Transverse colon (tissue), 4 donors: ENCODE results near the gene HMCN1.
"Not testable (repeated sequence)": the region's sequence is repeated elsewhere in the genome, so short reads cannot be mapped to it uniquely, and the experiment has no call there.

Experiments
- CTCF ChIP-seq, 5 experiments: fragments of 200-600 bp in 3 of 5; fragments of 450-650 bp in 2 of 5; sonication (generic) in 3 of 5; IDR thresholded peaks; 1 replicate in 2 of 5; 2 replicates in 3 of 5; pipeline ENCODE4 v1.5.1; 2016 to 2017; ENCODE audit warnings: antibody characterized with exemption in 5 of 5, inconsistent platforms in 3 of 5, mild to moderate bottlenecking in 2 of 5, moderate library complexity in 1 of 5
- EP300 ChIP-seq: sonication (generic); formaldehyde crosslinking; IDR thresholded peaks from one replicate; pipeline ENCODE4 v1.6.1; 2017; ENCODE audit warnings: antibody characterized with exemption, low read depth
- POLR2A ChIP-seq: fragments of 450-650 bp; IDR thresholded peaks from one replicate; pipeline ENCODE4 v1.6.1; 2016; ENCODE audit warnings: antibody characterized with exemption, mild to moderate bottlenecking, moderate library complexity
- POLR2AphosphoS5 ChIP-seq, 3 donors: sonication (generic); formaldehyde crosslinking; IDR thresholded peaks; one replicate each; pipeline ENCODE4 v1.6.1; 2016; ENCODE audit warnings: antibody characterized with exemption in 3 of 3

- not testable (repeated sequence) for TF ChIP-seq POLR2AphosphoS5 (IDR thresholded peaks at IDR 0.05); CTCF (IDR thresholded peaks at IDR 0.05); POLR2A; EP300
These were observed 428.7 kb downstream of the HMCN1 start for GRCh38 chr1:186162895-186163294.
